Ureter (tissue), 1 donor: ENCODE data around the gene QPRT. TPM values are rescaled to one million over a fixed set of nuclear protein-coding genes. Genes with fewer than 3 reads are reported as not detected.
"Not testable (repeated sequence)": the region's sequence is repeated elsewhere in the genome, so short reads cannot be mapped to it uniquely, and the experiment has no call there.

Source experiments
- DNase-seq: peaks from one replicate; pipeline ENCODE4 v3.0.0-alpha.2; 2020; ENCODE audit warnings: low spot score
- total RNA-seq: library from RNA; stranded (reverse); gene quantifications from one replicate; pipeline ENCODE4 v1.2.4, GENCODE V29; 2023
- donor health status: DM: yes; HTN: yes; CAD: no.

The QPRT gene
- total RNA-seq, 1 donor from 2014 or later: 24.7 TPM

DNA sequence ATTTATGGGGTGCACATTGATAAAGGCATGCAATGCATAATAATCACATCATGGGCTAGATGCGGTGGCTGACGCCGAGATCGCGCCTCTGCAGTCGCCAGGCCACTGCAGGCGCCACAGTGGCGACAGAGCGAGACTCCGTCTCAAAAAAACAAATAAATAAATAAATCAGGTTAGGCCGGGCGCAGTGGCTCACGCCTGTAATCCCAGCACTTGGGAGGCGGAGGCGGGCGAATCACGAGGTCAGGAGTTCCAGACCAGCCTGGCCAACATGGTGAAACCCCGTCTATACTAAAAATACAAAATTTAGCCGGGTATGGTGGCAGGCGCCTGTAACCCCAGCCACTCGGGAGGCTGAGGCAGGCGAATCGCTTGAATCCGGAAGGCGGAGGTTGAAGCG, 13.6 kb downstream of the QPRT start:
- not testable (repeated sequence) for DNase-seq

GRCh38 chr16:29694384-29695195, 15.6 kb downstream of the QPRT start:
- no peak for DNase-seq

GRCh38 chr16:29695675-29696074, 16.7 kb downstream of the QPRT start:
- not testable (repeated sequence) for DNase-seq

DNA sequence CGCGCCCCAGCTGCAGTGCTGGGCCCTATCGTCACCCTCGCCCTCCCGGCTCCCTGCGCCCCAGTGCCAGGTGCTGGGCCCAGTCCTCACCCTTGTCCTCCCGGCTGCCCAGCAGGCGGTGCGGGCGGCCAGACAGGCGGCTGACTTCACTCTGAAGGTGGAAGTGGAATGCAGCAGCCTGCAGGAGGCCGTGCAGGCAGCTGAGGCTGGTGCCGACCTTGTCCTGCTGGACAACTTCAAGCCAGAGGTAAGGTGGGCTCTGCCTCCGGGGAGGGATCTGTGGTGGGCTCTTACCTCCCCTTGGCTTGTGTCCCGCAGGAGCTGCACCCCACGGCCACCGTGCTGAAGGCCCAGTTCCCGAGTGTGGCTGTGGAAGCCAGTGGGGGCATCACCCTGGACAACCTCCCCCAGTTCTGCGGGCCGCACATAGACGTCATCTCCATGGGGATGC, 17.9 kb downstream of the QPRT start:
- no peak for DNase-seq

DNA sequence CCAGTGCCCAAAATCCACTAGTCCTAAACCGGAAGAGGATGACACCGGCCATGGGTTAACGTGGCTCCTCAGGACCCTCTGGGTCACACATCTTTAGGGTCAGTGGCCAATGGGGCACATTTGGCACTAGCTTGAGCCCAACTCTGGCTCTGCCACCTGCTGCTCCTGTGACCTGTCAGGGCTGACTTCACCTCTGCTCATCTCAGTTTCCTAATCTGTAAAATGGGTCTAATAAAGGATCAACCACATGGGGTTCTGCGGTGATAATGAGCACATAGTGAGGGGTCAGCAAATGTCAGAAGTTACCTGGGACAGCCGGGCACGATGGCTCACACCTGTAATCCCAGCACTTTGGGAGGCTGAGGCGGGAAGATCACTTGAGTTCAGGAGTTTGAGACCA, 18.4 kb downstream of the QPRT start:
- no peak for DNase-seq

DNA sequence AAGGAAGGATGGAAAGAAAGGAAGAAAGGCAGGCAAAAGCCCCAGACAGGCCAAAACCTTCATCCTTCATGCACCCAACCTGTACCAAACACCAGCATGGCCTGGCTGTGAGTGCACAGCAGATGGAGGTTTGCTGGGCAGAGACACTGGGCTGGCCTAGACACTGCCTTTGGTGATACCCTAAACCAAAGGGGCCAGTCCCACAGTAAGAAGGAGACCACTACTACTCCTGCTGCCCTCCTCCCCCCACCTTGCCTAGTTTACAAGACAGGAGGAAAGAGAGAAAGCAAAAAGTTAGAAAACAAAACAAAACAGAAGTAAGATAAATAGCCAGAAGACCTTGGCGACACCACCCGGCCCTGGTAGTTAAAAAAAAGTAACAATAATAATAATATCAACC, 19.1 kb downstream of the QPRT start:
- DNase-seq: no peak

GRCh38 chr16:29698484-29699323, 19.7 kb downstream of the QPRT start:
- no peak for DNase-seq

DNA sequence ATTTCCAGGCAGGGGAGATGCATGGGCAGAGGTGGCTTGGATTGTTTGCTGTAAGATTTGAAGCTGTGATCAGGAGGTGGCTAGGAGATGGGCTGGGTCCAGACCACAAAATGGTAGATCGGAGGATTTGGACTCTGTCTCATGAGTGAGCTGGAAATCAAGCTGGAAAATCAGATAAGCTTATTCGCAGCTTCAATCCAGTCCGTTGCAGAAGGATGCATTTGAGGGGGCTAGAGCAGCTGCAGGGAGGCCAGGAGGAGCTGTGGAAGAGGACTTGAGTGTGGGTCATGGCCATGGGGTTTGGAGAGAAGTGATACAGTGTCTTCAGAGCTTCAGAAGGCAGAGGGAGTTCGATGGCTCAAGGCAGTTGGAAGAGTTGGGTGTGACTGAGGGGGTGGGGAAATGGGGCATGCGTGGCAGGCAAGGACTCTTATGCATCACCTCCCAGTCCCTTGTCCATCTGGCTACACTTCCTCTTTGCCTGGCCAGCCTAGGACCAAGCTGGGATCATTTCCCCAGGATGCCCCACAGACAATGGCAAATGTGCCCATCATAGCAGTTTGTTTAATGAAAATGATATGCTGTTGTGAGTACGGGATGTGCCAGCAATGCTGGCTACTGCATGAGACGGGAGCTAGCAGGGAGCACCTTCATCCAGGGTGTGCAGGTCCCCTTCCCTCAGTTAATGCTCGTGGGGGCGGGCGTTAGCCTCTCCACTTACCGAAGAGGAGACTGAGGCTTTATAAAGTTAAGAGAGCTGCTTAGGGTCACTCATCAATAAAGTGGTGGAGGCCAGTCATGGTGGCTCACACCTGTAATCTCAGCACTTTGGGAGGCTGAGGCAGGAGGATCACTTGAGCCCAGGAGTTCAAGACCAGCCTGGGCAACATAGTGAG, 20.6 kb downstream of the QPRT start:
- no peak for DNase-seq

GRCh38 chr16:29700253-29700987, 21.4 kb downstream of the QPRT start:
- DNase-seq: peak; percentile 80

- no peak for DNase-seq
Observed at GRCh38 chr16:29701214-29701555, 22.2 kb downstream of the QPRT start.

- no peak for DNase-seq
Observed at GRCh38 chr16:29702269-29702668, 23.3 kb downstream of the QPRT start.

DNA sequence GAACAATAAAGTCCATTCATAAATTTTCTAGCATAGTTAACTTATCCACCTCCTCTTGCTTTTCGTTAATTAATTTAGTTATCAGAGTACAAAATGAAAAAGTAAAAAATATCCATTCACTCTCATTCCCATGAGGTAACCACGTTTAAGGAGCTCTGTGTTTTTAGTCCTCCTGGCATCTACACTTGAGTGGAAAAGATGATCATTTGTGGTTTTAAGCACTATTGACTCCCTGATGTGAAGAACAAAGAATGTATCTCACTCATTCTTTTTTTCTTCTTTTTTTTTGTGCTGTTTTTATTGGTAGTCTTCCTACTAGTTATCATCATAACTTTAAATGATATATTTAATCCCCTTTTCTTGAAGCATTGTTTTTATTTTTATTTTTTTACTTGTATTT, 26.1 kb downstream of the QPRT start:
- DNase-seq: no peak

GRCh38 chr16:29707160-29707559, 28.2 kb downstream of the QPRT start:
- not testable (repeated sequence) for DNase-seq

- DNase-seq: no peak
Observed at GRCh38 chr16:29708917-29709600, 30.1 kb downstream of the QPRT start.

- not testable (repeated sequence) for DNase-seq
Observed at GRCh38 chr16:29709657-29710056, 30.7 kb downstream of the QPRT start.

- DNase-seq: no peak
Observed at GRCh38 chr16:29710227-29711219, 31.5 kb downstream of the QPRT start.

DNA sequence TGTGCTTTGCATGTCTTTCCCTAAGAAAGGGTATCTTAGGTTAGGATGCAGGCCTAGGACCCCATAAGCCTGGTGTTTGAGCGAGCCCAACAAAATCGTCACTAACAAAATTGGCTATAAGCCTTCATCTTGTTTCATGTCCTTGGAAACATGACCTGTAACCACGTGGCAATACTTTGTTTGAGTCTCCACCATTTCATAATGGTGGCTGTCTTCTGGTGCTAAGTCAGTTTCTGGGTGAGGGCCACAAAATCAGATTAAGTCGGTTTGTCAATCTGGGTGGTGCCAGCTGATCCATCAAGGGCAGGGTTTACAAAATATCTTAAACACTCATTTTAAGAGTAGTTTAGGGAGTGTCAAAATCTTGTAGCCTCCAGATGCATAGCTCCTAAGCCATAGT, 33.8 kb downstream of the QPRT start:
- DNase-seq: no peak

GRCh38 chr16:29714396-29714795, 35.4 kb downstream of the QPRT start:
- DNase-seq: no peak

- no peak for DNase-seq
Observed at GRCh38 chr16:29714972-29715371, 36.0 kb downstream of the QPRT start.
